GM19372 (cell line): ENCODE measurements around the gene SCAF11.

Experiments used
- ATAC-seq: cut with Tn5 transposase; IDR thresholded peaks from one replicate; pipeline ENCODE4 v1.9.1; 2021; ENCODE audit warnings: mild to moderate bottlenecking, low read depth, moderate library complexity; ENCODE audit not compliant: unreplicated experiment

SCAF11 gene

DNA sequence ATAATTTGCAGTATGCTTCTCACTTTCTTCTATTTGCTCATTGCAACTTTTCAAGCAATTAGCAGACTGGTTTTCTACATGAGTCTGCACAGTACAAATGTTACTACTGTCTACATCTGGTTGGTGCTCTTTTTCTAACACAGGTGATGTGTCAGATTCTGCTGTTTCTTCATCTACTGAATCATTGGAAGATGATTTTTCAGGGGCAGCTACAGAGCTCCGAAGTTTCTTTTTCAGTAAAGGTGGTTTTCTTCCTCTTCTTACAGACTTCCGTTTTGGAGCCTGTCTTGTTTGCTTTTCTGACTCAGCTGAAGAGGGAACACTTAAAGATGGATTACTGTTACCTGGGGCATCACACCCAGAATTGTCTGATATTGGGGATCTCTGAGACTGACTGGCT, 62.1 kb downstream of the SCAF11 start:
- ATAC-seq = no peak

- ATAC-seq = no peak
These were observed 71.6 kb downstream of the SCAF11 start for GRCh38 chr12:45918818-45919217.

GRCh38 chr12:45915405-45915804, 75.0 kb downstream of the SCAF11 start:
- no peak for ATAC-seq

GRCh38 chr12:45914090-45914489, 76.3 kb downstream of the SCAF11 start:
- peak; percentile 48 for ATAC-seq

GRCh38 chr12:45913631-45914030, 76.7 kb downstream of the SCAF11 start:
- no peak for ATAC-seq

- ATAC-seq = no peak
These were observed 77.6 kb downstream of the SCAF11 start for GRCh38 chr12:45912774-45913173.

- ATAC-seq = no peak
These were observed 81.2 kb downstream of the SCAF11 start for GRCh38 chr12:45909041-45909713.

DNA sequence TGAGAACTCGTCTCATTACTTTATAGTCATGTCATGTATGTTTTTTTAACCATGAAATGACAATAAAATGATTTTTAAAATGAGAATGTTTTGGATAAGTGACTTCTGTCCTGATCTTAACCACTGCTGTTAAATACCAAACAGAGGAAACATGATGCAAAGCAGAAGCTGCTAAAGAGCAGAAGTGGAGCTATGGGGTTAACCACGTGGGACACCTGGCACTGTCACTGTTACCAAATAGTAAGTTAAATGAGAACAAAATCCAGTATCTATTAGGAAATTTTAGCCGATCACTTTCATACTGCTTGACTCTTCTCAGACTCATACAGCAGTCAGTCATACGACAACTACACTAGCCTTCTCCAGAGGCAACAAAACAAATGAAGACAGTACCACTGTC, 82.4 kb downstream of the SCAF11 start:
- no peak for ATAC-seq

GRCh38 chr12:45898094-45898493, 92.3 kb downstream of the SCAF11 start:
- no peak for ATAC-seq

DNA sequence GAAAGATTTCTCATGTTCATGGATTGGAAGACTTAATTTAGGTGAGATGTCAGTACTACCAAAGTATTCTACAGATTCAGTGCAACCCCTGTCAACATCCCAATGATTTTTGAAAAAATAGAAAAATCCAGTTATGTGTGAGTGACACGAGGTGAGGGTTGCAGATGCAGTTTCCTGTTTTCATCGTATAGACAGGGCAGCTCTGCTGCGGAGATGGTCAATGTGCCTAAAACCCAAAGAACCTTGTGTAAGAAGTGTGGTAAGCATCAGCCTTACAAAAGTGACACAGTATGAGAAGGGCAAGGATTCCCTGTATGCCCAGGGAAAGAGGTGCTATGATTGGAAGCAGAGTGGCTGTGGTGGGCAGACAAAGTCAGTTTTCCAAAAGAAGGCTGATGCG, 94.4 kb downstream of the SCAF11 start:
- ATAC-seq = no peak

- ATAC-seq = no peak
These were observed 97.1 kb downstream of the SCAF11 start for GRCh38 chr12:45893240-45893639.

DNA sequence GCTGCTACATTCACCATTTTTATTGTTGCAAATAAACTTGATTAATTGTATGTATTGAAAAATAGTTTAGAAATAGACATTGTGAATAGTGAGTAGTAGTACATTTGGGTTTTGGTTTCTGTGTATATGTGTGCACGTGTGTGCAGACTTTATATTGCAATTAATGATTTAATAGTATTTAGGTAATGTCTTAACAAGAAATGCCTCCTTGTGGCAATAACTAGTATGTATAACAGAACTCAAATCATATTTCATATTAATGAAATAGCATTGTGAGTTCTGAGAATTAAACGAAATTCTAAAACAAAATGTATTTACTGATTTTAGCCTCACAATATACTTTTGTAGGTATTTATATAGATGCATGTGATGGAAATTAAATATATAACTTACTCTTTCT, 100.1 kb downstream of the SCAF11 start:
- ATAC-seq = no peak

DNA sequence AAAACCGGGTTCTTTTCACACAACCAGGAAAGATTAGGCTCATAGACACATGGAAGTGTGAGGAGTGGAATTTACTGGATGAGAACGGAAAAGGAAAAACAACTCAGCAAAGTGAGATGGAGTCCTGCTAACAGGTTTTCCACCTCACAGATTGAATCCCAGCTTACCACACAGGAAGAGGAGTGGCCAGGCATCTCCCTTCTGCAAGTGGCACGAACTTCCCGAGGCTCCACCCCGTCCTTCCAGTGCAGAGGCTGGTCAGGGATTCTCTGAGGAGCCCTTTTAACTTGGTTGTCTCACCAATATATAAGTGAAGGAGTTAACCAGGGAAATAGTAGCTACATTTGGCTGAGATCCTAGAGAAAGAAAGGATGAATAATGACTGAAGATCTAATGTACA, 102.8 kb downstream of the SCAF11 start:
- no peak for ATAC-seq

- no peak for ATAC-seq
These were observed 103.7 kb downstream of the SCAF11 start for GRCh38 chr12:45886685-45887084.

GRCh38 chr12:45883187-45883586, 107.2 kb downstream of the SCAF11 start:
- ATAC-seq = no peak

GRCh38 chr12:45880533-45880932, 109.8 kb downstream of the SCAF11 start:
- no peak for ATAC-seq

DNA sequence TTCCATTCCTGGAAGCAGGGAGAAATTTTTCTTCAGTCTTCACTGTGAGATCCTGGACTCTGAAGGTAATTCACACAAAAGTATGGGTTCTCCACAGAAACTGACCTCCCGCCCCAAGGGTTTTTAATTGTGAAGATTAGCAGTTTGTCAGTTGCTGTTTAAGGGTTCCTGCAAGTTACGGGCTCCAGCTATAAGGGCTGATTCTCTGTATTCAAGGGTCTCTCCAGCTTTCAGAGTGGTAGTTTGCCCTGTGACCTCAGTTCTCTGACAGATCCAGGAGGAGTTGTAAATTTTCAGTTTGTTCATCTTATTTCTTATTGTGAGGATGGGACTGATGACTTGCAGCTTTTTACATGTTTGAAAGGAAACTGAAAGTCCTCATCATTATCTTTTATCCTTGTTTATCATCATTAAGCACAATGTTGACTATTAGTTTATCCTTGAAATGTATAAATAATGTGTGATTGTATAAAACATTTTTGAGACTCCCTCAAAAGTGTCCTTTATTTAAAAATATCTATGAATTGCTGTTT, 110.9 kb downstream of the SCAF11 start:
- ATAC-seq = no peak

GRCh38 chr12:45878630-45879255, 111.6 kb downstream of the SCAF11 start:
- ATAC-seq = no peak

DNA sequence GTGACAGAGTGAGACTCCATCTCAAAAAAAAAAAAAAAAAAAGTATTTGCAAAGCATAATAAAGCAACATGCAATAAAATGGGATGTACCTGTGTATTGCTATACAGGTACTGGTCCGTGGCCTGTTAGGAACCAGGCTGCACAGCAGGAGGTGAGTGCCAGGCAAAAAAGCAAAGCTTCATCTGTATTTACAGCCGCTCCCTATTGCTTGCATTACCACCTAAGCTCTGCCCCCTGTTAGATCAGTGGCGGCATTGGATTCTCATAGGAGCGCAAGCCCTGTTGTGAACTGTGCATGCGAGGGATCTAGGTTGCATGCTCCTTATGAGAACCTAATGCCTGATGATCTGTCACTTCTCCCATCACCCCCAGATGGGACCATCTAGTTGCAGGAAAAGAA, 113.3 kb downstream of the SCAF11 start:
- no peak for ATAC-seq

DNA sequence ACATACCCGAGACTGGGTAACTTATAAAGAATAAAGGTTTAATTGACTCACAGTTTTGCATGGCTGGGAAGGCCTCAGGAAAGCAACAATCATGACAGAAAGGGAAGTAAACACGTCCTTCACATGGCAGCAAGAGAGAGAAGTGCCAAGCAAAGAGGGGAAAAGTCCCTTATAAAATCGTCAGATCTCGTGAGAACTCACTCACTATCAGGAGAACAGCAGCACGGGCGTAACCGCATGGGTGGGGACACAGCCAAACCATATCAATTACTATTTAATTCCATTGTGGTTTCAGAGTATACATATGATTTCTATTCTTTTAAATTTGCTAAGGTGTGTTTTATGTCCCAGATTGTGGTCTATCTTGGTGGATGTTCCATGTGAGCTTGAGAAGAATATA, 117.9 kb downstream of the SCAF11 start:
- no peak for ATAC-seq
